Activated CD8-positive, alpha-beta memory T cell treated with anti-CD3 and anti-CD28 coated beads for 36 hours (primary cell): ENCODE measurements around the gene FAM120AOS. TPM values are rescaled to one million over a fixed set of nuclear protein-coding genes. Genes with fewer than 3 reads are reported as not detected.

Experiments used
- CTCF ChIA-PET: fragments of 350-600 bp; sonication (Branson Sonifier 250); formaldehyde crosslinking; loops from one replicate; lab custom pipeline; 2021; ENCODE audit warnings: antibody characterized with exemption; lab: Charles Lee
- POLR2A ChIA-PET: fragments of 350-600 bp; sonication (Branson Sonifier 250); formaldehyde crosslinking; loops from one replicate; lab custom pipeline; 2021; ENCODE audit warnings: antibody characterized with exemption; lab: Charles Lee
- total RNA-seq, 2 experiments: library from RNA; stranded (reverse); gene quantifications; one replicate each; pipeline ENCODE4 v1.2.3, GENCODE V29; 2021

Gene FAM120AOS
- total RNA-seq: 10 to 100 TPM; 41.9 to 43.9 TPM

- CTCF ChIA-PET: interaction anchor here (1.2 to 2.3 kb wide), 2 partner anchors 11 to 113 kb away, joined by 3 to 8 read pairs; no protein-coding TSS in a partner anchor
These were observed at the start of gene FAM120AOS for GRCh38 chr9:93453047-93453914. FAM120AOS (minus strand) TSS chr9:93453581; CDS start chr9:93452709, 872 bp downstream.

GRCh38 chr9:93501406-93501805, 48.0 kb upstream of the FAM120AOS start:
- CTCF ChIA-PET: no interaction called here
- POLR2A ChIA-PET: no interaction called here

More at GRCh38 chr9:93453047-93453914, at the start of gene FAM120AOS:
- POLR2A ChIA-PET: interaction anchor here (0.6 to 1.9 kb wide), 5 partner anchors 10 to 783 kb away, joined by 3 to 7 read pairs (median 4); no protein-coding TSS in a partner anchor

GRCh38 chr9:93500571-93501298, 47.4 kb upstream of the FAM120AOS start:
- CTCF ChIA-PET: no interaction called here
- POLR2A ChIA-PET: interaction anchor here (0.6 kb wide), 1 partner anchor 9 kb away, joined by 3 read pairs; no protein-coding TSS in a partner anchor

- ChIA-PET POLR2A (no interaction called here), CTCF (interaction anchor here (0.6 kb wide), 1 partner anchor 14 kb away, joined by 4 read pairs; no protein-coding TSS in a partner anchor)
These were observed 42.9 kb upstream of the FAM120AOS start for GRCh38 chr9:93496285-93496684.

- CTCF ChIA-PET: no interaction called here
These were observed 40.6 kb upstream of the FAM120AOS start for GRCh38 chr9:93493949-93494348.

GRCh38 chr9:93492327-93492726, 38.9 kb upstream of the FAM120AOS start:
- ChIA-PET POLR2A (no interaction called here), CTCF (no interaction called here)

More at GRCh38 chr9:93493949-93494348, 40.6 kb upstream of the FAM120AOS start:
- POLR2A ChIA-PET: no interaction called here

- ChIA-PET POLR2A (interaction anchor here (0.6 kb wide), 1 partner anchor 9 kb away, joined by 3 read pairs; no protein-coding TSS in a partner anchor), CTCF (no interaction called here)
These were observed 38.3 kb upstream of the FAM120AOS start for GRCh38 chr9:93491593-93492232.

- CTCF ChIA-PET: no interaction called here
- POLR2A ChIA-PET: no interaction called here
These were observed 34.9 kb upstream of the FAM120AOS start for GRCh38 chr9:93488244-93488643.

GRCh38 chr9:93486268-93486667, 32.9 kb upstream of the FAM120AOS start:
- ChIA-PET POLR2A (no interaction called here), CTCF (no interaction called here)

- CTCF ChIA-PET: no interaction called here
These were observed 30.1 kb upstream of the FAM120AOS start for GRCh38 chr9:93483497-93483896.

GRCh38 chr9:93480728-93481324, 27.4 kb upstream of the FAM120AOS start:
- CTCF ChIA-PET: no interaction called here
- POLR2A ChIA-PET: no interaction called here

More at GRCh38 chr9:93483497-93483896, 30.1 kb upstream of the FAM120AOS start:
- POLR2A ChIA-PET: interaction anchor here (0.6 kb wide), 1 partner anchor 34 kb away, joined by 8 read pairs; no protein-coding TSS in a partner anchor

- CTCF ChIA-PET: no interaction called here
- POLR2A ChIA-PET: no interaction called here
These were observed 26.9 kb upstream of the FAM120AOS start for GRCh38 chr9:93480262-93480661.

GRCh38 chr9:93479726-93480125, 26.3 kb upstream of the FAM120AOS start:
- POLR2A ChIA-PET: no interaction called here
- CTCF ChIA-PET: no interaction called here

- ChIA-PET CTCF (no interaction called here), POLR2A (no interaction called here)
These were observed 24.0 kb upstream of the FAM120AOS start for GRCh38 chr9:93477397-93477796.

GRCh38 chr9:93476924-93477323, 23.5 kb upstream of the FAM120AOS start:
- ChIA-PET CTCF (interaction anchor here (0.6 to 1.5 kb wide), 2 partner anchors 13 to 1053 kb away, joined by 3 read pairs; no protein-coding TSS in a partner anchor), POLR2A (no interaction called here)

GRCh38 chr9:93475856-93476255, 22.5 kb upstream of the FAM120AOS start:
- POLR2A ChIA-PET: no interaction called here
- CTCF ChIA-PET: interaction anchor here (1.5 kb wide), 1 partner anchor 12 kb away, joined by 3 read pairs; no protein-coding TSS in a partner anchor

GRCh38 chr9:93475108-93475507, 21.7 kb upstream of the FAM120AOS start:
- ChIA-PET CTCF (no interaction called here), POLR2A (no interaction called here)

- POLR2A ChIA-PET: no interaction called here
- CTCF ChIA-PET: no interaction called here
These were observed 20.0 kb upstream of the FAM120AOS start for GRCh38 chr9:93473411-93473810.

GRCh38 chr9:93471124-93471523, 17.7 kb upstream of the FAM120AOS start:
- ChIA-PET CTCF (interaction anchor here (0.5 kb wide), 1 partner anchor 74 kb away, joined by 3 read pairs; no protein-coding TSS in a partner anchor), POLR2A (no interaction called here)
